BJ (cell line): ENCODE results near the gene PARVA. TPM values are rescaled to one million over a fixed set of nuclear protein-coding genes. Genes with fewer than 3 reads are reported as not detected.

Experiments
- CTCF ChIA-PET: fragments of 350-600 bp; formaldehyde crosslinking; extraction: SDS; loops from one replicate; lab custom pipeline; 2021; ENCODE audit warnings: antibody characterized with exemption, inconsistent platforms; lab: Yijun Ruan, JAX
- POLR2A ChIA-PET: fragments of 300-600 bp; sonication (Branson Sonifier 250); formaldehyde crosslinking; extraction: SDS; loops from one replicate; lab custom pipeline; 2021; ENCODE audit warnings: antibody characterized with exemption; lab: Charles Lee
- DNase-seq: peaks from one replicate; pipeline ENCODE4 v3.0.0-alpha.2; 2011; ENCODE audit warnings: low read depth
- H3K27me3 ChIP-seq: 2 replicates; pipeline ENCODE4 v1.6.0; 2011; ENCODE audit warnings: low read length; ENCODE audit not compliant: control insufficient read depth, insufficient read depth
- H3K36me3 ChIP-seq: 2 replicates; pipeline ENCODE4 v1.5.1; 2011; ENCODE audit warnings: low read length; ENCODE audit not compliant: control insufficient read depth, insufficient read depth
- H3K4me3 ChIP-seq: 2 replicates; pipeline ENCODE4 v1.5.1; 2011; ENCODE audit warnings: low read depth, mild to moderate bottlenecking, control low read depth, low read length
- CTCF ChIP-seq: IDR thresholded peaks from 2 replicates; pipeline ENCODE4 v1.5.1; 2011; ENCODE audit warnings: low read depth, mild to moderate bottlenecking, control low read depth, inconsistent platforms, low read length, moderate library complexity; ENCODE audit not compliant: insufficient read depth
- polyA plus RNA-seq: library from polyadenylated mRNA; depleted of rRNA; stranded (reverse); fragments of >200 nt; gene quantifications from 2 replicates; pipeline ENCODE4 v1.2.3, GENCODE V29; 2011

PARVA gene
- polyA plus RNA-seq, 1 experiment, result 143 TPM

DNA sequence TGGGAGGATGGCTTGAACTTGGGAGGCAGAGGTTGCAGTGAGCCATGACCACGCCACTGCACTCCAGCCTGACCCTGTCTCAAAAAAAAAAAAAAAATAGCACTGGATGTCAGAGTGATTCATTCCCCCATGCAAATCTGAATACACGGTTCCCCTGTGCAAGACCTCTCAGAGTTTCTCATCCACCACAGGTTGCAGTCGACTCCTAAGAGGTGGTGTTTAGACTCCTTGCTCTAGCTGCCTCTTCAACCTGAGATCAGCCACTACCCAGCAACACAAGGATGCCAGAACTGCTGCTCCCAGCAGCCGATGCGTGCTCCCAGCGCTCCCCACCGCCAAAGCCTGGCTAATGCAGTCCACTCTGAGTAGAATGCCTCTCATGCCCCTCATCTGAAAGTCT lies 97.5 kb downstream of the PARVA start:
- peaks cover 32% of the 10 kb centered on the region for H3K36me3 ChIP-seq
- CTCF ChIA-PET, result no interaction called here

DNA sequence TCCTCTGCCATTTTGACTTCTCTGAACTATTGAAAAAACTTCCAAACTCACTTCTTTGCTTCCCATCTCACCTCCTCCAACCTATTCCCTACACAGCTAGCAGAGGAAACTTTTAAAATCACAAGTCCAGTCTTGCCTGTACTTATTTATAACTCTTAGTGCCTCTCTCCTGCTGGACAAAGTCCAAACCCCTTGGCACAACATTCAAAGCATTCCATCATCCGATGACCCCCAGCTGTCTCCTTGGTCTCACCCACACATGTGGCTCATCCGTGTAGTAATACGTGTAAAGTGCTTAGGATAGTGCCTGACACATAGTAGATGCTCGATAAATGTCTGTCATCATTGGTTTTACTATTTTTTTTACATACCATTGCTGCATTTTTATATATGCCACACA lies 101.4 kb downstream of the PARVA start:
- Histone ChIP-seq H3K4me3 (no peak overlapping the region), H3K27me3 (no peaks in the 10 kb centered on the region), H3K36me3 (peaks cover 42% of the 10 kb centered on the region)
- POLR2A ChIA-PET, result no interaction called here
- no peak for DNase-seq
- TF ChIP-seq CTCF, result no peak
- CTCF ChIA-PET, result interaction anchor here (0.9 kb wide), 1 partner anchor 11 kb away, joined by 3 read pairs; no protein-coding TSS in a partner anchor

More for the DNA sequence above, 97.5 kb downstream of the PARVA start:
- no peak for DNase-seq
- no peak for TF ChIP-seq CTCF
- H3K4me3 ChIP-seq, result no peak overlapping the region
- POLR2A ChIA-PET, result no interaction called here
- no peaks in the 10 kb centered on the region for H3K27me3 ChIP-seq

- Histone ChIP-seq H3K36me3 (peaks cover 33% of the 10 kb centered on the region), H3K4me3 (no peak overlapping the region), H3K27me3 (no peaks in the 10 kb centered on the region)
- CTCF ChIA-PET, result no interaction called here
- no peak for DNase-seq
- TF ChIP-seq CTCF, result no peak
- POLR2A ChIA-PET, result interaction anchor here (0.5 kb wide), 1 partner anchor 14 kb away, joined by 4 read pairs; no protein-coding TSS in a partner anchor
Measured at GRCh38 chr11:12480401-12480800, 103.0 kb downstream of the PARVA start.

DNA sequence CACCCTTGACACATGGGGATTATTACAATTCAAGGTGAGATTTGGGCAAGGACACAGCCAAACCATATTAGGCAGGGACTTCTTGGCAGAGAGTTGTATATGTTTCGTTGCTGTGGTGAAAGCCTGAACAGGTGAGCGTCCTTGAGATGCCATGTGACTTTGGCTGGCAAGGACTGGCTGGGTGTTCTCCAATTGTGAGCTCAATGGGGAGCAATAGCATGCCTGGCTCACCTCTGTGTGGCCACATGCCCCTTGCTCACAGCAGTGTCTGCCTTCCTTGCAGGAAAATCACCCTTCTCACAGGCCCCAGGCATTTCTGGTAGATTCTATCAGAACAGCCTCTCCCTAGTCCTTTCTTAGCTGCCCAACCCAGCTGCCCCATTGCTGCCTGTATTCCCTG lies 105.5 kb downstream of the PARVA start:
- CTCF ChIA-PET, result interaction anchor here (1.0 to 4.4 kb wide), 3 partner anchors 13 to 50 kb away, joined by 3 to 21 read pairs (median 3); no protein-coding TSS in a partner anchor
- Histone ChIP-seq H3K27me3 (no peaks in the 10 kb centered on the region), H3K36me3 (peaks cover 20% of the 10 kb centered on the region), H3K4me3 (no peak overlapping the region)
- DNase-seq, result no peak
- POLR2A ChIA-PET, result no interaction called here
- TF ChIP-seq CTCF, result no peak

- no peaks in the 10 kb centered on the region for H3K27me3 ChIP-seq
- H3K36me3 ChIP-seq, result peaks cover 14% of the 10 kb centered on the region
- DNase-seq, result no peak
- ChIA-PET CTCF (interaction anchor here (1.0 to 4.4 kb wide), 3 partner anchors 12 to 49 kb away, joined by 3 to 21 read pairs (median 3); no protein-coding TSS in a partner anchor), POLR2A (no interaction called here)
- H3K4me3 ChIP-seq, result no peak overlapping the region
- TF ChIP-seq CTCF, result no peak
Measured at GRCh38 chr11:12483604-12484003, 106.2 kb downstream of the PARVA start.
